T47D (cell line): ENCODE data around the gene CCDC106.

Experiments used
- DNase-seq, 2 experiments: peaks; one replicate each; pipeline versions ENCODE4 v3.0.0 to v3.0.0-alpha.2; 2011 to 2012; ENCODE audit warnings: low read depth in 1 of 2, low spot score in 1 of 2
- JUND ChIP-seq: IDR thresholded peaks from 2 replicates; pipeline ENCODE4 v1.6.1; 2012; ENCODE audit warnings: low read depth
- in situ Hi-C: cut with HindIII; loops from 2 replicates; pipeline ENCODE4 v1.10.0; 2016; ENCODE audit warnings: low sequenced_read_pairs, low pct_unique_long_range_greater_than_20kb

Gene CCDC106

DNA sequence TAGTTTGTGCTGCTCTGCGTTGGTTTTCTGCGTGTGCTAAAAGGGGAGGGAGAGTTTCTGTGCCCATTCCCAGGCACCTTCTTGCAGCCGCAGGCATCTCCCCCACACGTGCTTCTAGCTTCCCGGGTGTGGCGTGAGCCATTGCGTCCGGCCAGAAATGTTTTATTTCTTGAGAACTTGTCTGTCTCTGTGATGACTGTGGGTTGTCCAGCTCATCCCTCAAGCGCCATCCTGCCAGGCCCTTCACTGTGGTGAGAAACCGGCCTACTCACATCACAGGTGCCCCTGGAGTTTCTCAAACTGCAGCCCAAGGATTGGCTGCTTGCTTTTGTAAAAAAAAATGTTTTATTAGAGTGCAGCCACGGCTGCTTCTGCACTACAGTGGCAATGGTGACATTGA, 51.2 kb downstream of the CCDC106 start:
- no peak for DNase-seq
- TF ChIP-seq JUND, result no peak
- in situ Hi-C loops, result no loop called here

DNA sequence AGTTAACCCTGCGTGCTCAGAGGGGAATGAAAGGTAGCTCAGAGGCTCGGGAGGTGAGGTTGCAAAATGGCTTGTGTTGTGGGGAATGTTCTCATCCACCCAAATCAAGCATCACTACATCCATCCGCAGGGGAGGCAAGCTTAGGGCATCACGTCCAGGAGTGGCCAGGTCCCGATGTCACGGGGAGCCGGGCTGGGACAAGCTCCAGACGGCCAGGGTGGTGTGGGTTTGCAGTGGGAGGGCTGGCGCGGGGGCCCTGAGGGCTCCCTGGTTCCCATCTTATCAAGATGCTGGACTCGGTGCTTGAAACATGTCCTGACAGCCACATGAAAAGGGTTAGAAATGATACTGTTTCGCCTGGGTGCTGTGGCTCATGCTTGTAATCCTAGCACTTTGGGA, 52.8 kb downstream of the CCDC106 start:
- no peak for DNase-seq
- in situ Hi-C loops, result no loop called here
- TF ChIP-seq JUND, result no peak

DNA sequence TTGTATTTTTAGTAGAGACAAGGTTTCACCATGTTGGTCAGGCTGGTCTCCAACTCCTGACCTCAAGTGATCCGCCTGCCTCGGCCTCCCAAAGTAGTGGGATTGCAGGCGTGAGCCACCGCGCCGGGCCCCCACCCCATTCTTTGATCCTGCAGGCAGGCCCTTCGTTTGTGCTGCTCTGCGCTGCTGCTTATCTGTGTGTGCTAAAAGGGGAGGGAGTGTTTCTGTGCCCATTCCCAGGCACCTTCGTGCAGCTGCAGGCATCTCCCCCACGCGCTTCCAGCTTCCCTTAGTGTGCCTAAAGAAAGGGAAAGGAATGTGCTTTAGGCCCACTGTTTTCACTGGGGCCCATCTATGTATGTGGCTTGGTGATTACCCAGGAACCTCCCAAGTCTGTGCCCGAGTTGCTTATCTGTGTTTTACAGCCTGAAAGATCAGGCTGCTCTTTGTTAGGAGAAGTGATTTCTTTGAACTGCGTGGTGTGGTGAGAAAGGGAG, 54.2 kb downstream of the CCDC106 start:
- DNase-seq, result no peak
- no peak for TF ChIP-seq JUND
- in situ Hi-C loops, result no loop called here
